Mammary epithelial cell (primary cell): ENCODE measurements around the gene CACNA1E.

Source experiments
- CTCF ChIP-seq, 2 donors: IDR thresholded peaks in 1 of 2; conservative IDR thresholded peaks in 1 of 2; 2 replicates each; pipeline ENCODE4 v1.5.1; 2011 to 2012; ENCODE audit warnings: inconsistent platforms in 2 of 2, low read length in 2 of 2, mild to moderate bottlenecking in 2 of 2, control low read depth in 1 of 2, low read depth in 1 of 2; ENCODE audit not compliant: insufficient read depth in 1 of 2; ENCODE audit errors: extremely low read depth in 1 of 2
- EZH2 ChIP-seq: IDR thresholded peaks from 2 replicates; pipeline ENCODE4 v1.6.1; 2012; ENCODE audit warnings: low read length, inconsistent platforms, borderline replicate concordance

- TF ChIP-seq CTCF (conservative IDR thresholded peaks at IDR 0.05 in 1 of 2, IDR thresholded peaks at IDR 0.05 in 1 of 2; ENCODE audit: extremely low read depth in 1 of 2, insufficient read depth in 1 of 2, low read depth in 1 of 2, low read length in 2 of 2) (no peak), EZH2 (no peak)
Measured at GRCh38 chr1:181680332-181680731, 197.0 kb downstream of the CACNA1E start.
